Measurements from ENCODE around the gene CCDC88C.
A peak's percentile ranks its signal among the peaks of the same experiment; 100 is the strongest.
"Not testable (repeated sequence)": the region's sequence is repeated elsewhere in the genome, so short reads cannot be mapped to it uniquely, and the experiment has no call there.

CCDC88C gene

DNA sequence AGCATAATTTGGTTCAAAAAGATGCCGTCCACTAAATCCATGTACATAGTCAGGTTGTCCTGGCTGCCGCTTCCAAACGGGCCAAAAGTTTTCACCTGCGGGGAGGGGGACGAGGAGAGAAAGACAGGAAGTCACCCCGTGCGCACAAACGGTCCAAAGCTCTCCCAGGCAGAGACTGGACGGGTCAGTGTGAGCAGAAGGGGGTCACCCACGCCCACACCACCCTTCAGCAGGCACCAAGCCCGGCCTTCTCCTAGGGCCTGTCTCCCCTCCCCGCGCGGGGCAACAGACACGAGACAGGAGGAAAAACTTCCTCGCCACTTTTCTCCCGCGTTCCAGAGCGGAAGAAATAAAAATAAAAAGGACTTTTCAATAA, 888 bp downstream of the CCDC88C start:
- no peak for DNase-seq (ENCODE audit: low read depth, low spot score)

- DNase-seq (ENCODE audit: low read depth, low spot score), result peak; percentile 39
These were observed 1.6 kb downstream of the CCDC88C start for GRCh38 chr14:91415794-91416743.

DNA sequence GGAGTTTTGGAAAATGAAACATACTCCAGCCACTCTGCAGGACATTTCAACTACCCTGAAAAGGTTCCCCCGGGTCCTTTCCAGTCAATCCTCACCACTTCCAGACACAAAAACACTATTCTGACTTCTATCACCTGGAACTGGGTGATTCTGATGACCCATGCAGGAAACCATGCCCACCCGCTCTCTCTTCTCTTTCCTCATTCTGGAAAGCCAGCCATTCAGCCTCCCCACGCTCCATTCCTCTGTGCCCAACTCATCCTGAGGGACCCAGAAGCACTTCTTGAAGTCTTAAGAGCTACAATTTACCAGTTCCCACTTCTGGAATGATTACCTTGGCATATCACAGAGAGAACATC, 3.2 kb downstream of the CCDC88C start:
- DNase-seq (ENCODE audit: low read depth, low spot score), result no peak

DNA sequence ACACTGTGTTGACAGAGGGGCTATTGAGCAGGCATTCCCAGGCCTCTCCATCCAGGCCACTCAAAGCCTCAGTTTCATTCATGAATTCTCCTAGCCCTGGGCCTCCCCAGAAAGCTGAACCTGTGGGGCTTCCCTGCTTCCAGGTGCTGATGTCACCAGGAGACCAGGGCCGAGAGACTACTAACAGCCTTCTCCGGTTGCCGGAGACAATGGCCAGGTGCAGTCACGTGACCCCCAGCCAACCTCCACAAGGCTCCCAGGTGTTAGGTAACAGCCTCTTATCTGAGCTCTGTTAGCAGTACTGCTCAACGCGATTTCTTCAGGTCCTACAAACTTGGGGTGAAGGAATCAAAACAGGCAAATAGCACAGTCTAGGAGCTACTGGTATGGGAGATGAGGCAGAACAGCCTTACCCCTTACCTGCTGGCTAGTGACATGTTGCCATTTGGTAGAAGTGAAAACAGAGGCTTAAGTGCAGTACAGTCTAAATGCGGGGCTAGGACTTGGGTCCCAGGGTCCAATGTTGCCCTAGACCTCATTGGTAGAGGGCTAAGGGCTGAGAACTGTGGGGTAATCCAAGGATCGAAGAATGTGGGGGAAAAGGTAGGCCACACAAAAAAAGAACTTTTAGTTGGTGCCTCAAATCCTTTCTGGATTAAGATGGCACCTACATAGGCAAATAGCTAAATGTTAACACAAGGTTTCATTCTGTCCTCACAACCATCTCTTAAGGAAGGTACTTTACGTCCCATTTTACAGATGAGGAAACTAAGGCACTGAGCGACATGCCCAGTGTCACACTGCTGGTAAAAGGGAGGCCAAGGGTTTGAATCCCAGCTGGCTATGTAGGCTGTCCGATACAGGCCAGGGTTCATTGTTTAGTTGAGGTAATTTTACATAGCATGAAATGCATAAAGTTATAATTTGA, 3.8 kb downstream of the CCDC88C start:
- DNase-seq (ENCODE audit: low read depth, low spot score), result no peak

GRCh38 chr14:91412939-91413338, 4.7 kb downstream of the CCDC88C start:
- no peak for DNase-seq (ENCODE audit: low read depth, low spot score)

GRCh38 chr14:91410771-91411536, 6.7 kb downstream of the CCDC88C start:
- DNase-seq (ENCODE audit: low read depth, low spot score), result no peak

DNA sequence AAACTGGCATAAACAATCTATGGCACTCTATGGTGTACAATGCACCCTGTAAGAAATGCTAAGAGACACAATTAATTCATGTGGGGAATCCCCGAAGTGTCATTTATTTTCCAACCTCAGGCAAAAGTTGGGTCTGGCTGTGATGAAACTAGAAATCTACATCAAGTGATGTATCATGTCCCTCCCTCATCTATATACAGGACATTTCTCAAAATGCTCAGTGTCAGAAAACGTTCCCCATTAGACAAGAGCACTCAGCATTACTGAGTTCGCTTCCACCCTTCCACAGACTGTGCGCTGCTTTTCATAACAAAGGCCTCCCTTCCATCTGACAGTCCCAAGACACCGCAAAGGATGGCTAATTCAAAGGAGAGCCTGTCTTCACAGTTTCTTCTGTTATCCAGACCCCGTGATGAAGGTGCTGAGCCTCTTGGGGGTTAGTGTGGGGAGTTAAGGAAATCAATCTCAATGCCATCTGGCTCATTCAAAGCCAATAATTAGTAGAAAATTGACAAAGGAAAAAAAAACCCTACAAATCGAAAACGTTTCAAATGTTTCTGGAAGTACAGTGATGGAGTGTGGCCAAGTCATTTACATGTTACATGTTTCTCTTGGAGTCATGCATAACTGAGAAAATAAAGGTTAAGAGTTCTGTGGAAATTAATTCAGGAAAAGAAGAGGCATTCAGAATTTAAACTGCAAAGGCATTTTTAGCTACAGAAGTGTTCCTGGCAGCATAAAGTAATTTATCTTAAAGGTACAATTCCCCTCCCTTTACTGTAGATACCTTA, 7.5 kb downstream of the CCDC88C start:
- DNase-seq (ENCODE audit: low read depth, low spot score), result peak; percentile 42

- not testable (repeated sequence) for DNase-seq (ENCODE audit: low read depth, low spot score)
These were observed 8.4 kb downstream of the CCDC88C start for GRCh38 chr14:91409240-91409639.

DNA sequence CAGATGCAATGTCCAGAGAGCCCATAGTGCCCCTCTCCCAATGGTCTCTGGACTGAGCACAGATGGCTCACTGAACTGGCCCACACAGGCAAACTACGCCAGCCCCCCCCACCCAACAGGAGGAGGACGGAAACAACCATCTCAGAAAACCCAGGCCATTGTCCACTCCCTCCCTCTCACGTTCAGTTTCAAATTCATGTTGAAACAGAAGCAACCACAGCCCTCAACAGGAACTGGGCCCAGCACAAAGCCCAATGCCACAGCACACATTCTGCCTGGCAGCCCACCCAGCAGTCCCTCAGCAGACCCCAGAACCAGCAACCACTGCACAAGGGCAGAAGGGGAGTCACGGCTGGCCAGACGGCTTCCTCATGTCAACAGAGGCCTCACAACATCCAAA, 10.6 kb downstream of the CCDC88C start:
- no peak for DNase-seq (ENCODE audit: low read depth, low spot score)

- no peak for DNase-seq (ENCODE audit: low read depth, low spot score)
These were observed 11.2 kb downstream of the CCDC88C start for GRCh38 chr14:91406451-91406850.

DNA sequence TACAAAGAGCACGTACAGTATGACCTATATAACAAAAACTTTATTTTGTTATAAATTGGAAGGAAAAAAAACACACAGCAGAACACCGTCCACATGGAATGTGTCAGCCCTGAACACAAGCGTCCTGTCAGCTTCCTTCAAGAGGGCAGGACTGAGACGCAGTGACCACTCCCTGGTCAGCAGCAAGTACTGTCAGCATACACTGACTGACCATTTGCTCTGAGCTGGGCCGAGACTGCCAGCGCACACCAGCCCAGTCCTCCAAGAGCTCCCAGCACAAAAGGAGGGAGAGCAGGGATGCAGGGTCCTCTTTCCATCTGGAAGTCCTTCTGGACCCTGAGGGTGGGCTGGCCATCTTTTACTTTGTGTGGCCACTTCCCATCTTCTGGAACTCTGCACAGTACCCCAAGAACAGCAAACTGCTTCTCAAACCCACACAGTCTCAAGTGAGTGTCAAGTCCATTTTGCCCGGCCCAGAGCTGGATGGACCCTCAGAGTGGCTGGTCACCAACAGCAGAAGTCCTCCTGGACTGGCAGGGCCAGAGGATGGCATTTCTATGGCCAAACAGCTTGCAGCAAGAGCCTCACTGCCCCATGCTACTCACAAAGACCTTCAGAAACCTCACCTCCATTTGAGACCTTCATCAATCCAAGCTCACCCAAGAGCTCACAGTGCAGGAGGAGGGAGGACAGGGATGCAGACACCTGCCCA, 11.7 kb downstream of the CCDC88C start:
- DNase-seq (ENCODE audit: low read depth, low spot score), result no peak

- no peak for DNase-seq (ENCODE audit: low read depth, low spot score)
These were observed 12.3 kb downstream of the CCDC88C start for GRCh38 chr14:91405241-91405721.

DNA sequence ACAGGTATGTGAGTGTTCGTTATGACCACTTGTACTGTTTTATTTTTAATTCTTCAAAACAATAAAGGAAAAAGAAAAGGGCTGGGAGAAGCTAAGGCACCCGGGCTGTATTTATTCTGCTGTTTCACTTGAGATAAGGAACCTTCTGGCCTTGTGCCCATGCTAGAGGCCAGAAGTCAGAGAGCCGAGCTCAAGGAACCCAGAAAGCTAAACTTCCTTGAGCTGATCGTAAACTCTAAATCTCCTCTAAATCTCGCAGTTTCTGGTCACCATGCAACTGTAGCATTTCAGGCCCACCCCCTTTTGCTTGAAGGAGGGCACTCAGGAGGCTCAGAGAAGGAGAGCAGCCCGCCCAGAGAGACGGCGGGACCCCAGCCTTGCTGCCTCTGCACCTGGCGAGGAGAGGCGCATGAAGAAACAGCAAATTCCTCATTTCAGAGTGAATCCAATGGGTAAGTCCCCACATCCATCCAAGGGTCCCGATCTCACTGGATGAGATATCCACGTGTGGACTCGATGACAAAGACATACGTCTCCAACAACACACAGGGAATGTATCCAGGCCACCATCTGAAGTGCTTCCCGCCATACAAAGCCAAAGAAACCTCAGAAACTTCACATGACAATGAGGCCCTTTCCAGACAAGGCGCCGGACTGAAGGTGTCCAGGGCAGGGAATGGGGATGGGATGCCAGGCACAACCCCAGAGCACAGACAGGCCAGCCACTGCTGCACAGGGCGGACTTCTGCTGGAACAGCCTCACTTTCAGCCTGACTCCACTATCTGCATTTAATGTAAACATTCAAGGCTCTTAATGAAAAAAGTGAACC, 14.6 kb downstream of the CCDC88C start:
- DNase-seq (ENCODE audit: low read depth, low spot score), result peak; percentile 42

DNA sequence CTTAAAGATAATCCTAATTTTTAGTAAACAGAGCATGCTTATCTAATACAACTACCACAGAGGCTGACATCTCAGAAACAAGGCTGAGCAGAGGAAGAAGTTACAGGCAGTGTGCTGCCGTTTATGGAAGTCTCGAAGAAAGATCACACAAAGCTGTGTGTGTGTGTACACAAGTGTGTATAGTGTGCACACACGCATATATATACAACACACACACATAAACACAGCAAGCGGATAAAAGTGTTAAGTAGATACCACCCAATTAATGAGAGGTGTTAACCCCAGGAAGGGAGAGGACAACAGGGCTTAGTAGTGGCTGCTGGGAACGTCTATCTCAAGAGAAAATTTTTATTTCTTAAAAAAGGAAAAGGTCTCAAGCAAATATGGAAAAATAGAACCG, 15.3 kb downstream of the CCDC88C start:
- no peak for DNase-seq (ENCODE audit: low read depth, low spot score)

DNA sequence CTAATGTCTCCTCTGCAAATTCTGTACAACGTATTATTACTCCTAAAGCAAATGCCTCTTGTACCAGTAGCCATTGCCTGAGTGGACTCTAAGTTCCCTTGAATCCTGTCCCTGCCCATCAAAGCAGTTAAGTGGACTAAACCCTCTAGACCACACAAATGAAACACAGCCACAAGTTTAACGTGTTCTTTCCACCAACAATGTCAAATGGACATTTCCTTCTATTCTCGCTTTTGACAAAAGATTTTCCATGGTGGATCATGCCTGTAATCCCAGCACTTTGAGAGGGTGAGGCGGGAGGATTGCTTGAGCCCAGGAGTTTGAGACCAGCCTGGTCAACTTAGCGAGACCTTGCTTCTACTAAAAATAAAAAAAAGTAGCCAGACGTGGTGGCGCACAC, 15.9 kb downstream of the CCDC88C start:
- DNase-seq (ENCODE audit: low read depth, low spot score), result no peak

GRCh38 chr14:91400696-91401095, 16.9 kb downstream of the CCDC88C start:
- DNase-seq (ENCODE audit: low read depth, low spot score), result no peak

DNA sequence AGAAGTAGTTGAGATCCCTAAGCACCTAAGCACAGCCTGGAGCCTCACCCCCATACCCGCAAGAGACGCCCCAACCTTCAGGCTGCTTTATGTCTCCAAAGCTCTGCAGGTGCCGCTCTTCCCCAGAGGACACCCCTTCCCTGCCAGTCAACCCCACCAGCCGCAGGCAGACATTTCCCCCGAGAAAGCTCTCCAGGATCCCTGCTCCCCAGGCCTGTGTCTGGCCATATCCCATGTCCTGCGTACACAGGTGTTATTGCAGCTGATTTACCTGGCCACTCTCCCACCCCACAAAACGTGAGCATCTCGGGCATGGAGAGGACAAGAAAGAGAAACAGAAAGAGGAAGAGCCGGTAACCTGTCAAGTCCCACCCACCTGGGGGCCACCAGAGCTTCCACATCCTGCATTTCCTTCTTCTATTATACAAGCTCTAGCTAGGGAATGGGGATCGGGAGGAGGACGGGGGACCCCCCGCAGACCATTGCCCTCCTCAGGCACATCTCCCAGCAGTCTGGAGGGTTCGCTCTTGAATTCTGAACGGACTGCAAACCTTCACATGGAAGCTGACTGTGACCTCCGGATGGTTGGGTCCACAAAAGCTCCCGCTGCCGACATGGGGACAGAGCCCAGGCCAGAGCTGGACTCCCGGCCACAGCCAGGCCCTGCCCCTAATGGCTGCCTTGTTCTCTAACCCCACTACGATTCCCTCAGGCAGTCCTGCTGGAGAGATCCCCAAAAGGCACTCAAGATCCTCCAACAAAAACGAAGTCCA, 17.6 kb downstream of the CCDC88C start:
- no peak for DNase-seq (ENCODE audit: low read depth, low spot score)

DNA sequence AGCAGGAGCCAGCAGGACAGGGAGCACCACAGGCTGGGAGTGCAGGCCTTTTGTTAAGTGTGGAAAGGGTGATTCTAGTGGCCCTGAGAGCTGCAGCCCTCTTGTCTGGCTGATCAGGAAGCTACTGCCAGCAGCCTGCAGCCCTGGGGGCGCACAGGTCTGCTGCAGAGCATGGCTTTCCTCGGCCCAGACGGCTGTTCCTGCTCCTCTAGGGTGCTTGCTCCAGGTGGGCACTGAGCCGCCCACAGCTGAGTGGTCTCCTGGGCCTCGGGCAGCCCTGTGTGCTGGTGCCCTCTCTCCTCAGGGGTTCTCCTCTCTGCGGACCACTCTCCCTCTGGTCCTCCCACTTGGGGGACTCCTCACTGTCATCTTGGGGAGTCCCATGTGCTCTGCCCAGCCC, 18.9 kb downstream of the CCDC88C start:
- DNase-seq (ENCODE audit: low read depth, low spot score), result no peak

All from astrocyte of the hippocampus (primary cell).